HL-60 (cell line): Measurements from ENCODE around the gene NCK2.

Experiments used
- DNase-seq, 2 experiments: peaks; one replicate each; pipeline ENCODE4 v3.0.0-alpha.2; 2010 to 2020; ENCODE audit warnings: low read depth in 1 of 2, low spot score in 1 of 2
- H3K27ac ChIP-seq: fragments of 250-450 bp; sonication (Bioruptor Pico); replicated peaks from 2 replicates; pipeline ENCODE4 v1.5.1; 2020; ENCODE audit warnings: mild to moderate bottlenecking, moderate library complexity
- H3K27me3 ChIP-seq: fragments of 250-450 bp; sonication (Bioruptor Pico); 2 replicates; pipeline ENCODE4 v1.5.1; 2021; ENCODE audit warnings: mild to moderate bottlenecking, moderate library complexity; ENCODE audit not compliant: insufficient read depth, poor library complexity, severe bottlenecking
- H3K4me3 ChIP-seq: replicated peaks from 2 replicates; pipeline ENCODE4 v1.5.1; 2011; ENCODE audit warnings: mild to moderate bottlenecking, control low read depth, low read length; ENCODE audit not compliant: insufficient read depth
- GABPA ChIP-seq: IDR thresholded peaks from 2 replicates; pipeline ENCODE4 v1.6.1; 2012; ENCODE audit warnings: low read depth
- POLR2AphosphoS5 ChIP-seq: IDR thresholded peaks from 2 replicates; pipeline ENCODE4 v1.6.1; 2012; ENCODE audit warnings: low read depth
- REST ChIP-seq: IDR thresholded peaks from 2 replicates; pipeline ENCODE4 v1.6.1; 2012; ENCODE audit warnings: low read depth; ENCODE audit not compliant: insufficient replicate concordance
- SPI1 ChIP-seq: IDR thresholded peaks from 2 replicates; pipeline ENCODE4 v1.6.1; 2012; ENCODE audit warnings: low read depth, mild to moderate bottlenecking, borderline replicate concordance
- TF ChIP-seq, protein P1 (sequence below): IDR thresholded peaks from one replicate; pipeline ENCODE4 v1.5.1; 2011; ENCODE audit warnings: low read length, control low read depth, inconsistent platforms; ENCODE audit not compliant: insufficient read depth

Gene NCK2

GRCh38 chr2:105822186-105822585 lies 77.5 kb downstream of the NCK2 start:
- TF ChIP-seq SPI1, result peak; percentile 45; the same call in 1 of the 2 replicates
- TF ChIP-seq, protein P1, sequence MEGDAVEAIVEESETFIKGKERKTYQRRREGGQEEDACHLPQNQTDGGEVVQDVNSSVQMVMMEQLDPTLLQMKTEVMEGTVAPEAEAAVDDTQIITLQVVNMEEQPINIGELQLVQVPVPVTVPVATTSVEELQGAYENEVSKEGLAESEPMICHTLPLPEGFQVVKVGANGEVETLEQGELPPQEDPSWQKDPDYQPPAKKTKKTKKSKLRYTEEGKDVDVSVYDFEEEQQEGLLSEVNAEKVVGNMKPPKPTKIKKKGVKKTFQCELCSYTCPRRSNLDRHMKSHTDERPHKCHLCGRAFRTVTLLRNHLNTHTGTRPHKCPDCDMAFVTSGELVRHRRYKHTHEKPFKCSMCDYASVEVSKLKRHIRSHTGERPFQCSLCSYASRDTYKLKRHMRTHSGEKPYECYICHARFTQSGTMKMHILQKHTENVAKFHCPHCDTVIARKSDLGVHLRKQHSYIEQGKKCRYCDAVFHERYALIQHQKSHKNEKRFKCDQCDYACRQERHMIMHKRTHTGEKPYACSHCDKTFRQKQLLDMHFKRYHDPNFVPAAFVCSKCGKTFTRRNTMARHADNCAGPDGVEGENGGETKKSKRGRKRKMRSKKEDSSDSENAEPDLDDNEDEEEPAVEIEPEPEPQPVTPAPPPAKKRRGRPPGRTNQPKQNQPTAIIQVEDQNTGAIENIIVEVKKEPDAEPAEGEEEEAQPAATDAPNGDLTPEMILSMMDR, result no peak
- no peak overlapping the region for H3K4me3 ChIP-seq
- H3K27me3 ChIP-seq, result no peaks in the 10 kb centered on the region
- DNase-seq, result peak in 1 of 2 experiments; percentile 61
- H3K27ac ChIP-seq, result peak overlapping the region; percentile 73

- TF ChIP-seq GABPA (no peak), POLR2AphosphoS5 (no peak), REST (no peak), SPI1 (no peak)
- TF ChIP-seq, protein P1, result no peak
- Histone ChIP-seq H3K4me3 (no peak overlapping the region), H3K27ac (no peak overlapping the region), H3K27me3 (no peaks in the 10 kb centered on the region)
- DNase-seq, result no peak
Observed at GRCh38 chr2:105824446-105824845, 79.7 kb downstream of the NCK2 start.

DNA sequence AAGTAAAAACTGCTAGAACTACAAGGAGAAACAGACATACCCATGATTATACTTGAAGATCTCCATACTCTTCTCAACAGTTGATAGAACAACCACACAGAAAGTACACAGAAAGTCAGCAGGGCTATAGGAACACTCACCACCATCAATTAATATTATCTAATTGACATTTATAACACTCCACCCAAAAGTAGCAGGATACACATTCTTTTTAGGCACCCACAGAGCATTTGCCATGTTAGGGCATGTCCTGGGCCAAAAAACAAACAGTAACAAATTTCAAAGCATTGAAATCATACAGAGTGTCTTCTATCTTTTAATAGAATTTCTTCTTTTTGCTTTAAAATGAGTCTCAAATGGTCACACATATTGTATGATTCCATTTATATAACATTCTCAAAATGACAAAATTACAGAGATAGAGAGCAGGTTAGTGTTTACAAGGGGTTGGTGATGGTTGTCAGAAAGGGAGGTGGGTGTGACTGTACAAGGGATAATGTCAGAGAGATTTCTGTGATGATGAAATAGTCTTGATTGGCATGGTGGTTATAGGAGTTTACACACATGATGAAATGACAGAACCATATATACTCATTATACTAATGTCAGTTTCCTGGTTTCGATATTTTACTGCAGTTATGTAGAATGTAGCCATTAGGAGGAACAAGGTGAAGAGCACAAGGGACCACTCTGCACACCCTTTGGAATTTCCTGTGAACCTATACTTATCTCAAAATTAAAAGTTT lies 82.8 kb downstream of the NCK2 start:
- no peak for TF ChIP-seq POLR2AphosphoS5
- no peak for TF ChIP-seq SPI1
- TF ChIP-seq REST, result no peak
- TF ChIP-seq, protein P1, result no peak
- TF ChIP-seq GABPA, result no peak
- Histone ChIP-seq H3K4me3 (no peak overlapping the region), H3K27me3 (no peaks in the 10 kb centered on the region), H3K27ac (peak overlapping the region; percentile 23)
- DNase-seq, result peak; percentile 45 to 52

GRCh38 chr2:105828558-105828957 lies 83.8 kb downstream of the NCK2 start:
- no peak for DNase-seq
- TF ChIP-seq, protein P1, result no peak
- no peak for TF ChIP-seq SPI1
- TF ChIP-seq REST, result no peak
- no peak overlapping the region for H3K4me3 ChIP-seq

More at GRCh38 chr2:105828558-105828957, 83.8 kb downstream of the NCK2 start:
- H3K27me3 ChIP-seq, result no peaks in the 10 kb centered on the region
- H3K27ac ChIP-seq, result peak overlapping the region; percentile 23; the same call in 1 of the 2 replicates
